ENCODE results near the gene TSPAN1.
A peak's percentile ranks its signal among the peaks of the same experiment; 100 is the strongest.

Gene TSPAN1

DNA sequence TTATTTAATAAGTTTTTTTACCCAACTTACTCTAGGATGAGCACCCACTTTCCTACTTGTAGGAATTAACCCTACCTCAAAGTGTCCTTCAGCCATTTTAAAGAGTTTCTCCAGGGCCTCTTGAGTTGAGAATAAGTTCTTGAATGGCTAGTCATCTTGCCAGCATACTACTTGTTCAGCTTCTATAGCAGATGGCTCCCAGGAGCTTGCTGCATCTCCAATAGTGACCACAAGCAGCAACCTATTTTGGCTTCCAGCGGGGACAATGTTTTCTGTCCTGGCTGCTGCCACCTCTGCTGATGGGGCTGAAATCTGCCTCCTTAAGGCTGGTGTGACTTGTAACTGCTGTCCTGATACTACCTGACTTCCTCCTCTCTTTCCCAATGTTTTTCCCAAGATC lies 21.7 kb upstream of the TSPAN1 start:
- 100% methylated on average over 1 of the region's 1 CpG for WGBS

DNA sequence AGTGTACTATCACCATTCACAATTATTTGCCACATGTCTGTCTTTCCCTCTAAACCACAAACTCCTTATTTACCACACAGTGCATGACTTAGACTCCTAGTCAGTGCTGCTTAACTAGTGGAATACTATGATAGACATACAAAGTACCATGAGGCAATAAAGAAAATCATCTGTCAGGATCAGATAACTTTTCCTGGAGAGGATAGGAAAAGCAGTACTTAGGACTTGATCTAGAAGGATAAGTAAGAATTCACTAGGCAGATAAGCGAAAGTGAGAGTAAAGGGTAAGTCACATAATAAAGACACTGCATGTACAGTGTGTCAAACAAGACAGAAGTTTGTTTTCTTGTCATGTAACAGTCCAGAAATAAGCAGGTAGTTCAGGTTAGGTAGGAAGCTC lies 21.2 kb upstream of the TSPAN1 start:
- no peaks in the 10 kb centered on the region for H3K79me1 ChIP-seq (replicated peaks; ENCODE audit: low read length, poor library complexity, severe bottlenecking)
- no peak overlapping the region for H3K4me3 ChIP-seq (ENCODE audit: insufficient read depth in 1 of 2, low read depth in 1 of 2, low read length in 2 of 2)
- H2BK120ac ChIP-seq (ENCODE audit: low read depth, low read length), result no peak overlapping the region
- H2BK12ac ChIP-seq (ENCODE audit: low read length in 2 of 2), result no peak overlapping the region
- WGBS, result 95% methylated on average over 1 of the region's 1 CpG
- H4K8ac ChIP-seq (ENCODE audit: low read length), result no peak overlapping the region
- H3K9me3 ChIP-seq (ENCODE audit: control insufficient read depth, low read length), result no peaks in the 10 kb centered on the region
- H2BK5ac ChIP-seq (ENCODE audit: low read depth, low read length, poor library complexity, severe bottlenecking), result no peak overlapping the region
- no peak overlapping the region for H2BK15ac ChIP-seq (ENCODE audit: low read depth, poor library complexity, severe bottlenecking)
- no peak for DNase-seq
- H3K4me1 ChIP-seq (ENCODE audit: control insufficient read depth, insufficient read depth, low read depth, low read length), result peaks cover 2% of the 10 kb centered on the region
- H3K27ac ChIP-seq (ENCODE audit: low read length, poor library complexity, severe bottlenecking), result no peak overlapping the region
- H3K4ac ChIP-seq (ENCODE audit: low read depth in 1 of 2, low read length in 2 of 2), result no peak overlapping the region
- no peak overlapping the region for H3K18ac ChIP-seq (ENCODE audit: low read depth in 1 of 2, low read length in 2 of 2)
- H3K36me3 ChIP-seq (ENCODE audit: control insufficient read depth in 1 of 2, insufficient read depth in 2 of 2, low read depth in 1 of 2, low read length in 2 of 2), result no peaks in the 10 kb centered on the region
- H3K23ac ChIP-seq (ENCODE audit: low read length in 2 of 2), result no peak overlapping the region
- H3K14ac ChIP-seq (ENCODE audit: low read length in 2 of 2), result no peak overlapping the region
- H3K9ac ChIP-seq (ENCODE audit: low read length), result no peak overlapping the region
- H3K27me3 ChIP-seq (ENCODE audit: control insufficient read depth in 1 of 2, insufficient read depth in 1 of 2, low read length in 2 of 2), result no peaks in the 10 kb centered on the region
- H3K4me2 ChIP-seq (ENCODE audit: low read length, poor library complexity, severe bottlenecking), result no peak overlapping the region
- H4K91ac ChIP-seq (ENCODE audit: low read length), result no peak overlapping the region
- no peak overlapping the region for H2AK5ac ChIP-seq (ENCODE audit: low read length, severe bottlenecking)
- H2AFZ ChIP-seq (ENCODE audit: low read depth, low read length), result no peak overlapping the region

More for the DNA sequence above, 21.7 kb upstream of the TSPAN1 start:
- no peak overlapping the region for H3K14ac ChIP-seq (ENCODE audit: low read length in 2 of 2)
- H3K4me1 ChIP-seq (ENCODE audit: control insufficient read depth, insufficient read depth, low read depth, low read length), result peaks cover 1% of the 10 kb centered on the region
- no peaks in the 10 kb centered on the region for H3K79me1 ChIP-seq (replicated peaks; ENCODE audit: low read length, poor library complexity, severe bottlenecking)
- no peak overlapping the region for H2BK5ac ChIP-seq (ENCODE audit: low read depth, low read length, poor library complexity, severe bottlenecking)
- H3K27ac ChIP-seq (ENCODE audit: low read length, poor library complexity, severe bottlenecking), result no peak overlapping the region
- H2BK120ac ChIP-seq (ENCODE audit: low read depth, low read length), result no peak overlapping the region
- no peak overlapping the region for H3K23ac ChIP-seq (ENCODE audit: low read length in 2 of 2)
- peaks cover 0 to 1% of the 10 kb centered on the region in 2 experiments for H3K27me3 ChIP-seq (ENCODE audit: control insufficient read depth in 1 of 2, insufficient read depth in 1 of 2, low read length in 2 of 2)
- no peak overlapping the region for H3K9ac ChIP-seq (ENCODE audit: low read length)
- H3K18ac ChIP-seq (ENCODE audit: low read depth in 1 of 2, low read length in 2 of 2), result no peak overlapping the region
- no peak overlapping the region for H2AK5ac ChIP-seq (ENCODE audit: low read length, severe bottlenecking)
- no peak overlapping the region for H2BK15ac ChIP-seq (ENCODE audit: low read depth, poor library complexity, severe bottlenecking)
- no peak overlapping the region for H2BK12ac ChIP-seq (ENCODE audit: low read length in 2 of 2)
- no peak for DNase-seq
- no peak overlapping the region for H4K91ac ChIP-seq (ENCODE audit: low read length)
- no peak overlapping the region for H3K4me2 ChIP-seq (ENCODE audit: low read length, poor library complexity, severe bottlenecking)
- H2AFZ ChIP-seq (ENCODE audit: low read depth, low read length), result no peak overlapping the region
- H3K4me3 ChIP-seq (ENCODE audit: insufficient read depth in 1 of 2, low read depth in 1 of 2, low read length in 2 of 2), result no peak overlapping the region
- no peaks in the 10 kb centered on the region for H3K36me3 ChIP-seq (ENCODE audit: control insufficient read depth in 1 of 2, insufficient read depth in 2 of 2, low read depth in 1 of 2, low read length in 2 of 2)
- no peaks in the 10 kb centered on the region for H3K9me3 ChIP-seq (ENCODE audit: control insufficient read depth, low read length)
- H4K8ac ChIP-seq (ENCODE audit: low read length), result no peak overlapping the region
- no peak overlapping the region for H3K4ac ChIP-seq (ENCODE audit: low read depth in 1 of 2, low read length in 2 of 2)

DNA sequence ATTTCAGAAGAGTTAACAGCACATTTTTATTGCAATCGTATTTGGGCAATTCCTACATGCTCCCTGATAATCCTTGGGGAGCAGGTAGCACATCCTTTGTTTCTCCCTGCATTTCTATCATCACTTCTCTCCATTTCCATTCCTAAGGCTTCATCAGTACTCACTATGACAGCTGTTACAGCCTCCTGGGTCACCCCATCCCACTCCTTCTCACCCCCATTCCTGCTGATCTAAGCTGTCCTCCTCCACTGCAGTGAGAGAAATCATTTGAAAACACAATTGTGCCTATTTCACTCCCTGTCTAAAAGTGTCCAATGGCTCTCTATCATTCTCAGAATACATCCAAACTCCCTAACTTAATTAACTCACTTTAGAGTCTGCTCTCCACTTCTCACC lies 17.0 kb upstream of the TSPAN1 start:
- Histone ChIP-seq H3K4me3 (ENCODE audit: insufficient read depth in 1 of 2, low read depth in 1 of 2, low read length in 2 of 2) (no peak overlapping the region), H3K4ac (ENCODE audit: low read depth in 1 of 2, low read length in 2 of 2) (no peak overlapping the region), H3K4me1 (ENCODE audit: control insufficient read depth, insufficient read depth, low read depth, low read length) (peaks cover 2% of the 10 kb centered on the region), H2AK5ac (ENCODE audit: low read length, severe bottlenecking) (no peak overlapping the region), H3K23ac (ENCODE audit: low read length in 2 of 2) (no peak overlapping the region), H3K27me3 (ENCODE audit: control insufficient read depth in 1 of 2, insufficient read depth in 1 of 2, low read length in 2 of 2) (peaks cover 0 to 6% of the 10 kb centered on the region in 2 experiments), H4K8ac (ENCODE audit: low read length) (no peak overlapping the region), H2BK5ac (ENCODE audit: low read depth, low read length, poor library complexity, severe bottlenecking) (no peak overlapping the region), H3K18ac (ENCODE audit: low read depth in 1 of 2, low read length in 2 of 2) (no peak overlapping the region), H3K4me2 (ENCODE audit: low read length, poor library complexity, severe bottlenecking) (no peak overlapping the region), H3K9ac (ENCODE audit: low read length) (no peak overlapping the region), H2AFZ (ENCODE audit: low read depth, low read length) (no peak overlapping the region), H3K27ac (ENCODE audit: low read length, poor library complexity, severe bottlenecking) (no peak overlapping the region), H3K36me3 (ENCODE audit: control insufficient read depth in 1 of 2, insufficient read depth in 2 of 2, low read depth in 1 of 2, low read length in 2 of 2) (no peaks in the 10 kb centered on the region), H2BK12ac (ENCODE audit: low read length in 2 of 2) (no peak overlapping the region), H3K14ac (ENCODE audit: low read length in 2 of 2) (no peak overlapping the region), H2BK15ac (ENCODE audit: low read depth, poor library complexity, severe bottlenecking) (no peak overlapping the region), H2BK120ac (ENCODE audit: low read depth, low read length) (no peak overlapping the region), H4K91ac (ENCODE audit: low read length) (no peak overlapping the region), H3K9me3 (ENCODE audit: control insufficient read depth, low read length) (no peaks in the 10 kb centered on the region), H3K79me1 (replicated peaks; ENCODE audit: low read length, poor library complexity, severe bottlenecking) (no peaks in the 10 kb centered on the region)
- WGBS, result 89% methylated on average over 1 of the region's 1 CpG
- no peak for DNase-seq

DNA sequence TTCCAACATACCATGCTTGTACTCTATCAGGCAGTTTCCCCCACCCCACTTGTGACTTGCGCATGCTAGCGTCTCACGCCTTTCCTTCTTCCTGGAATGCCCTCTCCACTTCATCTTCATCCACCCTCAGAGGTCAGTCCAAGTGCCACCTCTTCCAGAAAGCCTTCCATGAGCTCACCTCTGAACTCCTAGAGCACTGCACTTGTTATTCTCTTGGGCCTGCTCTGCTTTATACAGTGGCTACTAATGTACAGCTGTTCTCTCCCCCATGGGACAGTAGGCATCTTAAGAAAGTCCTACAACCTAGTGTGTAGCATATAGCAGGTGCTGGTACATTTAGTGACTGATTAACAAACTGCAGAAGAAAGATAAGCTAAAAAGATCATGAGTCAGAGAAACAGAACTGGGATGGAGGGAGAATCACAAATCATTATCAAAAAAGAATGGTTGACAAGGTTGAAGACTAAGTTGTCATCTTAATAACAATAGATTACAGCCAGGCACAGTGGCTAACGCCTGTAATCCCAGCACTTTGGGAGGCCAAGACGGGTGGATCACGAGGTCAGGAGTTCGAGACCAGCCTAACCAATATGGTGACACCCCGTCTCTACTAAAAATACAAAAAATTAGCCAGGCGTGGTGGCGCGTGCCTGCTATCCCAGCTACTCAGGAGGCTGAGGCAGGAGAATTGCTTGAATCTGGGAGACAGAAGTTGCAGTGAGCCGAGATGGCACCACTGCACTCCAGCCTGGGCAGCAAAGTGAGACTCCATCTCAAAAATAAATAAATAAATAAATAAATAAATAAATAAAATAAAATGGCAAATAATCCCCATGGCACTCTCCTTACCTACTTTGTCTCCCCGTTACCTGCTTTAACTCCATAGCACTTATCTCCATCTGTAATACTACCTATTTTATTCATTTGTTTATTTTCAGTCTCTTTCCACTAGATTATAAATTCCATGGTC lies 16.3 kb upstream of the TSPAN1 start:
- H3K27ac ChIP-seq (ENCODE audit: low read length, poor library complexity, severe bottlenecking), result no peak overlapping the region
- DNase-seq, result no peak
- no peak overlapping the region for H3K14ac ChIP-seq (ENCODE audit: low read length in 2 of 2)
- no peak overlapping the region for H2BK5ac ChIP-seq (ENCODE audit: low read depth, low read length, poor library complexity, severe bottlenecking)
- no peak overlapping the region for H2BK120ac ChIP-seq (ENCODE audit: low read depth, low read length)
- H3K23ac ChIP-seq (ENCODE audit: low read length in 2 of 2), result no peak overlapping the region
- H3K18ac ChIP-seq (ENCODE audit: low read depth in 1 of 2, low read length in 2 of 2), result no peak overlapping the region
- H3K4ac ChIP-seq (ENCODE audit: low read depth in 1 of 2, low read length in 2 of 2), result no peak overlapping the region
- no peaks in the 10 kb centered on the region for H3K9me3 ChIP-seq (ENCODE audit: control insufficient read depth, low read length)
- H4K8ac ChIP-seq (ENCODE audit: low read length), result peak overlapping the region; percentile 55
- H2AK5ac ChIP-seq (ENCODE audit: low read length, severe bottlenecking), result no peak overlapping the region
- H3K36me3 ChIP-seq (ENCODE audit: control insufficient read depth in 1 of 2, insufficient read depth in 2 of 2, low read depth in 1 of 2, low read length in 2 of 2), result no peaks in the 10 kb centered on the region
- no peak overlapping the region for H3K9ac ChIP-seq (ENCODE audit: low read length)
- no peak overlapping the region for H3K4me2 ChIP-seq (ENCODE audit: low read length, poor library complexity, severe bottlenecking)
- no peak overlapping the region for H2AFZ ChIP-seq (ENCODE audit: low read depth, low read length)
- no peak overlapping the region for H2BK15ac ChIP-seq (ENCODE audit: low read depth, poor library complexity, severe bottlenecking)
- H2BK12ac ChIP-seq (ENCODE audit: low read length in 2 of 2), result no peak overlapping the region
- H3K4me1 ChIP-seq (ENCODE audit: control insufficient read depth, insufficient read depth, low read depth, low read length), result peaks cover 2% of the 10 kb centered on the region
- 94% methylated on average over 12 of the region's 13 CpGs for WGBS
- H3K79me1 ChIP-seq (replicated peaks; ENCODE audit: low read length, poor library complexity, severe bottlenecking), result no peaks in the 10 kb centered on the region
- H3K27me3 ChIP-seq (ENCODE audit: control insufficient read depth in 1 of 2, insufficient read depth in 1 of 2, low read length in 2 of 2), result peaks cover 2 to 13% of the 10 kb centered on the region in 2 experiments
- H4K91ac ChIP-seq (ENCODE audit: low read length), result no peak overlapping the region
- no peak overlapping the region for H3K4me3 ChIP-seq (ENCODE audit: insufficient read depth in 1 of 2, low read depth in 1 of 2, low read length in 2 of 2)

Data from mesenchymal stem cell (in vitro differentiated cells and primary cell).